ENCODE data around the gene TMX2. TPM values are rescaled to one million over a fixed set of nuclear protein-coding genes. Genes with fewer than 3 reads are reported as not detected.

TMX2 gene
- total and polyA plus RNA-seq, 2 donors (not counting 3 experiments of a cell fraction or from before 2014, with no cell fraction given) = 52.7 to 67.7 TPM

DNA sequence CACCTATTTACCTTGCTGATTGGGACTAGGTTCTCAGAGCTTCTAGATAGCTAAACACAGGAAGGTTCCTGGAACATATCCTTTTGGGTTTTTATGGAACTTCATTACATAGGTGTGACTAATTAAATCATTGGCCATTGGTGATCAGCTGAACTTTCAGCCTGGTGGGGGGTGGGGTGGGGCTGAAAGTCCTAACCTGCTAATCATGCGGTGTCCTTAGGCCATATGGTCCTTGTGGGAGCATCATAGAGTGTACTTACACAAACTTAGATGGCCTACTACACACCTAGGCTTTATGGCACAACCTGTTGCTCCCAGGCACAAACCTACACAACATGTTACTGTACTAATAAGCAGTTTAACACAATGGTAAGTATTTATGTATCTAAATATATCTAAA is 20.3 kb downstream of the TMX2 start:
- Histone ChIP-seq H3K27me3 (ENCODE audit: control insufficient read depth in 2 of 2, insufficient read depth in 2 of 2, low read length in 2 of 2) (no peaks in the 10 kb centered on the region), H3K9ac (replicated peaks; ENCODE audit: extremely low read depth, insufficient read depth, low read length) (no peak overlapping the region), H3K36me3 (ENCODE audit: control insufficient read depth in 2 of 2, extremely low read depth in 1 of 2, insufficient read depth in 2 of 2, low read length in 2 of 2) (no peaks in the 10 kb centered on the region), H2AFZ (ENCODE audit: low read depth, low read length) (no peak overlapping the region), H4K20me1 (replicated peaks; ENCODE audit: control insufficient read depth, extremely low read depth, insufficient read depth, low read length) (no peaks in the 10 kb centered on the region), H3K9me1 (replicated peaks; ENCODE audit: control insufficient read depth, extremely low read depth, insufficient read depth, low read length) (no peaks in the 10 kb centered on the region), H3K4me3 (replicated peaks in 1 of 3; ENCODE audit: insufficient read depth in 1 of 3, low read depth in 1 of 3, low read length in 3 of 3) (no peak overlapping the region), H3K4me1 (ENCODE audit: control insufficient read depth, extremely low read depth, insufficient read depth, low read length) (no peaks in the 10 kb centered on the region), H3K27ac (ENCODE audit: insufficient read depth, low read depth, low read length) (no peak overlapping the region), H3K79me2 (ENCODE audit: control insufficient read depth, insufficient read depth, low read length) (peaks cover 46% of the 10 kb centered on the region), H3K4me2 (ENCODE audit: insufficient read depth, low read length) (no peak overlapping the region), H3K9me3 (replicated peaks; ENCODE audit: control insufficient read depth, insufficient read depth, low read length) (no peaks in the 10 kb centered on the region)
- intact Hi-C loops (cut with micrococcal nuclease) (no loop called here), dilution Hi-C loops (cut with MboI; ENCODE audit: extremely low pct_ligation_motif_present, low sequenced_read_pairs) (no loop called here)
- TF ChIP-seq POLR2A (IDR thresholded peaks at IDR 0.05; ENCODE audit: low read depth, low read length) (no peak), POLR2AphosphoS5 (IDR thresholded peaks at IDR 0.05; ENCODE audit: insufficient read depth, low read depth, low read length) (no peak), JUN (IDR thresholded peaks at IDR 0.05; ENCODE audit: borderline replicate concordance, insufficient read depth, insufficient read length, low read depth) (no peak), MYC (IDR thresholded peaks at IDR 0.05; ENCODE audit: low read depth, low read length) (no peak), EZH2 (IDR thresholded peaks at IDR 0.05; ENCODE audit: borderline replicate concordance, low read depth, low read length, severe bottlenecking) (no peak)
- DNase-seq (ENCODE audit: low read depth, low spot score) = no peak
- BruUV-seq (replicated peaks) = no TSS peak
- POLR2A ChIA-PET = no interaction called here
- no peak for FAIRE-seq
- CTCF ChIA-PET = interaction anchor here (1.0 to 1.4 kb wide), 2 partner anchors 19 to 28 kb away, joined by 3 to 4 read pairs; partner anchors contain the start of gene BTBD18

DNA sequence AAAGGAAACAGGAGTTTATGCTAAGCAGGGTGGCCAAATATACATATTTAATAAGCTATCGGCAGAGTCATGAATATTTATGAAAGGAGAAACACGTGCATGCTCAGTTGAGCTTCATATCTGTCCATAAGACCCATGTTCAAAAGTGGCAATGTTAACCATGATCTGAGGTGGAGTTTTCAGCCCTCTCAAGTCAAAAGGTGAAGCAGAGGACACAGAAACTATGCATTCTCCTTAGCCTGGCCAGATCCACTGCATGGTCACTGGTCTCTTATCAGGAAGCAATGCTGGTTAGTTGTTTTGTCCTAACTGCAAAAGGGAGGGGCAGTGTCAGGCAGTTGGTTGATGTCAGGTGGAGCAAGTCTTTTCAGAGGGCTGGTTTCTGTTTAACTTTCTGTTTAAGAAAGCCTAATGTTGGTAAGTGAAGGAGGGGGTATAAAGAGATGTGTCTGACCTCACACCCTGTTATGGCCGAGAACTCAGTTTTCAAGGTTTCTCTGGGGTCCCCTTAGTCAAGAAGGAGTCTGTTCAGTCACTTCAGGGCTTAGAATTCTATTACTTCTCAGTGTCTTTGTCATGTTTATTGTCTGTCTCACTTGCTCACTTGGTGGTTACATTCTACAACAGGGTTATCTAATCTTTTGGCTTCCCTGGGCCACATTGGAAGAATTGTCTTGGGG is 23.4 kb downstream of the TMX2 start:
- ChIA-PET CTCF (interaction anchor here (0.6 to 2.2 kb wide), 5 partner anchors 13 to 778 kb away, joined by 3 to 9 read pairs (median 3); partner anchors contain the start of gene BTBD18), POLR2A (no interaction called here)
- intact Hi-C loops (cut with micrococcal nuclease) = no loop called here
- no TSS peak for BruUV-seq (replicated peaks)
- peaks cover 28% of the 10 kb centered on the region for H3K79me2 ChIP-seq (ENCODE audit: control insufficient read depth, insufficient read depth, low read length)
- dilution Hi-C loops (cut with MboI; ENCODE audit: extremely low pct_ligation_motif_present, low sequenced_read_pairs) = no loop called here
- no peaks in the 10 kb centered on the region for H3K9me1 ChIP-seq (replicated peaks; ENCODE audit: control insufficient read depth, extremely low read depth, insufficient read depth, low read length)
- peaks cover under 1% of the 10 kb centered on the region for H3K4me1 ChIP-seq (ENCODE audit: control insufficient read depth, extremely low read depth, insufficient read depth, low read length)
- H3K27ac ChIP-seq (ENCODE audit: insufficient read depth, low read depth, low read length) = no peak overlapping the region
- H4K20me1 ChIP-seq (replicated peaks; ENCODE audit: control insufficient read depth, extremely low read depth, insufficient read depth, low read length) = no peaks in the 10 kb centered on the region
- FAIRE-seq (no peak), DNase-seq (ENCODE audit: low read depth, low spot score) (no peak)
- H3K27me3 ChIP-seq (ENCODE audit: control insufficient read depth in 2 of 2, insufficient read depth in 2 of 2, low read length in 2 of 2) = no peaks in the 10 kb centered on the region
- TF ChIP-seq, protein P1, sequence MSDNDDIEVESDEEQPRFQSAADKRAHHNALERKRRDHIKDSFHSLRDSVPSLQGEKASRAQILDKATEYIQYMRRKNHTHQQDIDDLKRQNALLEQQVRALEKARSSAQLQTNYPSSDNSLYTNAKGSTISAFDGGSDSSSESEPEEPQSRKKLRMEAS (IDR thresholded peaks at IDR 0.05; ENCODE audit: insufficient read depth, insufficient read length) = no peak
- TF ChIP-seq, protein P2, sequence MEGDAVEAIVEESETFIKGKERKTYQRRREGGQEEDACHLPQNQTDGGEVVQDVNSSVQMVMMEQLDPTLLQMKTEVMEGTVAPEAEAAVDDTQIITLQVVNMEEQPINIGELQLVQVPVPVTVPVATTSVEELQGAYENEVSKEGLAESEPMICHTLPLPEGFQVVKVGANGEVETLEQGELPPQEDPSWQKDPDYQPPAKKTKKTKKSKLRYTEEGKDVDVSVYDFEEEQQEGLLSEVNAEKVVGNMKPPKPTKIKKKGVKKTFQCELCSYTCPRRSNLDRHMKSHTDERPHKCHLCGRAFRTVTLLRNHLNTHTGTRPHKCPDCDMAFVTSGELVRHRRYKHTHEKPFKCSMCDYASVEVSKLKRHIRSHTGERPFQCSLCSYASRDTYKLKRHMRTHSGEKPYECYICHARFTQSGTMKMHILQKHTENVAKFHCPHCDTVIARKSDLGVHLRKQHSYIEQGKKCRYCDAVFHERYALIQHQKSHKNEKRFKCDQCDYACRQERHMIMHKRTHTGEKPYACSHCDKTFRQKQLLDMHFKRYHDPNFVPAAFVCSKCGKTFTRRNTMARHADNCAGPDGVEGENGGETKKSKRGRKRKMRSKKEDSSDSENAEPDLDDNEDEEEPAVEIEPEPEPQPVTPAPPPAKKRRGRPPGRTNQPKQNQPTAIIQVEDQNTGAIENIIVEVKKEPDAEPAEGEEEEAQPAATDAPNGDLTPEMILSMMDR (IDR thresholded peaks at IDR 0.05; ENCODE audit: extremely low read depth in 1 of 2, insufficient read depth in 1 of 2, low read depth in 1 of 2, low read length in 2 of 2) = no peak
- no peak overlapping the region for H3K4me3 ChIP-seq (replicated peaks in 1 of 3; ENCODE audit: insufficient read depth in 1 of 3, low read depth in 1 of 3, low read length in 3 of 3)
- H2AFZ ChIP-seq (ENCODE audit: low read depth, low read length) = no peak overlapping the region
- no peak overlapping the region for H3K4me2 ChIP-seq (ENCODE audit: insufficient read depth, low read length)
- H3K36me3 ChIP-seq (ENCODE audit: control insufficient read depth in 2 of 2, extremely low read depth in 1 of 2, insufficient read depth in 2 of 2, low read length in 2 of 2) = peaks cover 0 to 4% of the 10 kb centered on the region in 2 experiments
- H3K9ac ChIP-seq (replicated peaks; ENCODE audit: extremely low read depth, insufficient read depth, low read length) = no peak overlapping the region
- H3K9me3 ChIP-seq (replicated peaks; ENCODE audit: control insufficient read depth, insufficient read depth, low read length) = no peaks in the 10 kb centered on the region
